DMS 273 (cell line): ENCODE results near the gene LRRC75B.
"Not testable (repeated sequence)": the region's sequence is repeated elsewhere in the genome, so short reads cannot be mapped to it uniquely, and the experiment has no call there.

ENCODE experiments used
- DNase-seq: peaks from one replicate; lab custom pipeline; 2025; ENCODE audit not compliant: unreplicated experiment; lab: John Stamatoyannopoulos, UW

LRRC75B gene

DNA sequence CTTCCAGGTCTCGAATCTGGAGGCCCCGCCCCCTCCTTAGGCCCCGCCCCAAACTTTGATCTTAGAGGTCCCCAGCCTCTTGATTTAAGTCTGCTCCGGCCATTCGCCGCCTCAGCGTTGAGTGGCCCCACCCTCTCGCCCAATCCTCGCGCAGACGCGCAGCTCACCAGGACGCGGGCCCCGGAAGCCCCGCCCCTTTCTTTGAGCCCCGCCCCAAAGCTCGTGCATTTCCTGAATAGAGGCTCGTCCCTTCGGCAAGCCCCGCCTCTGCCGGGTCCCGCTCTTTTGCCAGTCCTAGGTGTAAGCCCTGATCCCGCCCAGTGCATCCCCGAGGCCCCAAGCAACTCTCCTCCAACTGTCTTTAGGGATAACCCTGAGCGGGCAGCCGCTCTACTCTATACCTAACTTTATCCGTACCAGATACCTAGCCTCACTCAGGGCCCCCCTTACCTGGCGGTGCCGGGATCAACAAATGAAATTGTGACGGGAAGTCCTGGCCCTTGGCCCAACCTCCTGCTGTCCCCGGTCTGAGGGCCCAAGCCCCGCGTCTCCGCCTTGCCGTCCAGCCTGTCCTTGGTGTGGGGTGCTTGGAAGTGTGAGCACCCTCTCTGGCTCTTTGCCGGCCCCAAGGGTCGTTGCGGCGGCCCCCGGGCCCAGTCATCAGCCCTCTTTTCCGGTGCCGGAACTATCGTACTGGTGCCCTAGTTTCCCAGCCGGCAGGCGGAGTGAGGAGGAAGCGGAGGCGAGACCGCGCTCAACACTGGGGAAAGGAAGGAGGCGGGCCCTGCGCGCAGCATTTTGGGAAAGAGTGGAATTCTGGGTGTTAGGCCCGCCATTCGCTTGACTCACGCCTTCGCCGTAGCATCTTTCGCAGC is 37.5 kb downstream of the LRRC75B start, which contains the start of gene SNRPD3:
TSS of gene SNRPD3 (plus strand) at position 835 of the 875 bp plus-strand sequence. CDS start 1,676 bp downstream, outside the sequence.
- peak; percentile 98 for DNase-seq

- peak; percentile 46 for DNase-seq
Observed at GRCh38 chr22:24554313-24555164, 38.3 kb downstream of the LRRC75B start, which contains the start of gene GUCD1. Gene GUCD1, minus strand, starts transcription at chr22:24555138. Its CDS starts 147 bp downstream, at chr22:24554991.

GRCh38 chr22:24553597-24554312 is 39.1 kb downstream of the LRRC75B start:
- peak; percentile 35 for DNase-seq

DNA sequence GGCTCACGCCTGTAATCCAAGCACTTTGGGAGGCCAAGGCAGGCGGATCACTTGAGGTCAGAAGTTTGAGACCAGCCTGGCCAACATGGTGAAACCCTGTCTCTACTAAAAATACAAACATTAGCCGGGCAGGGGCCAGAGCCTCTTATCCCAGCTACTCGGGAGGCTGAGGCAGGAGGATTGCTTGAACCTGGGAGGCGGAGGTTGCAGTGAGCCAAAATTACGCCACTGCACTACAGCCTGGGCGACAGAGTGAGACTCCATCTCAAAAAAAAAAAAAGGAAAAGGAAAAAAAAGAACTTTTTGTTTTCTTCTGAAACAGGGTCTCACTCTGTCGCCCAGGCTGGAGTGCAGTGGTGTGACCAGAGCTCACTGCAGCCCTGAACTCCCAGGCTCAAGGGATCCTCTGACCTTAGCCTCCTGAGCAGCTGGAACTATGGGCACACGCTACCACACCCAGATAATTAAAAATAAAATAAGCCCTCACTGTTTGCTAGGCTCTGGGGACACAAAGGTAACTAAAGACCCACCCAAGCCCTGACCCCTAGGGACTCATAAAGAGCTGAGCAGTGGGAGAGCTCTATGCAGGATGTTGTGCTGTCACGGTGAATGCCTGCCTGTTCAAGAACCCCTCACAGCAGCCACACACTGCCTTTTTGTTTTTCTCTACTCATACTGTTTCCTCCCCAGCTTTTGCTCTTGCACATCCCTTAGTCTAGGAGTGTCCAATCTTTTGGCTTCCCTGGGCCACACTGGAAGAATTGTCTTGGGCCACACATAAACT is 40.2 kb downstream of the LRRC75B start:
- DNase-seq, result not testable (repeated sequence)

- DNase-seq, result no peak
Observed at GRCh38 chr22:24550902-24551435, 41.9 kb downstream of the LRRC75B start.

GRCh38 chr22:24550028-24550901 is 42.6 kb downstream of the LRRC75B start:
- no peak for DNase-seq

DNA sequence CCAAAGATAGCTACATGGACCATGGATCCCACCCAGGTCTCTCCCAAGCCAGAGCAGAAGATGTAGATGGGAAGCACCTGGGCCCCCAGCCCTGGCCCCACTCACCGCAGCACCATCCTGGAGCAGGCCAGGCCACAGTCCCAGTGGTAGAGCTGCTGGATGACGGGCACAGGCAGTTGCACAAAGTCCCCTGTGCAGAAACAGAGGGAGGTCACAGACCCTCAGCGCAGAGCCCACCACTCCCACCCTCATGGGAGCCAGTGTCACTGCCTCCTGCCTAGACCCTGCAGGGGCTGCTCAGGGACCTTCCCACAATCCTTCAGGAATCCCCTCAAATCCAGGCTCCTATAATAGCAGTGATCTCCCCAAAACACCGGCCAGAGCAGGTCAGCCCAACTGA is 44.1 kb downstream of the LRRC75B start:
- DNase-seq, result no peak

DNA sequence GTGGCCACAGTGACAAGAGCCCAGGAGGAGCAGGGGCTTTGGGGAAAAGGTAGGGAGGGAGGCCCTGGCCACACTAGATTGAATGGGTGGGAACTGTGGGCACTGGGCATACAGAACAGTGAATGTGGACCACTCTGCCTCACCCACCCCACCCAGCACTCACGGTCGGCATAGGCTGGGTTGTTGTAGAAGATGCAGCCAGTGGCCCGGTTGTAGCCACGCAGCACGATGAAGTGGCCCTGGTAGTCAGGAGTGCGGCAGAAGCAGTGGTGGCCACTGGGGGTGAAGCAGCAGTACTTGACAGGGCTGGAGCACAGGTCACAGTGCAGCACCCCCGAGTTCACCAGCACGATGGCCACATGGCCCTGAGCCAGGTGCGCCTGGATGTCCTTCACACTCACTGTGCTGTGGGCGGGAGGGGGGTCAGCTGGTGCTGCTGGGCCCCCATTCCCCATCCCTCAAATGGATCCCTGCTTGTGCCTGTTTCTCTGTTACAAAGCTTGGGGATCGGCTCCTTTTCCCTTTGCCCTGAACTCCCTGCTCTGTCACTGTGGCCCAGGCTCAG is 49.1 kb downstream of the LRRC75B start:
- no peak for DNase-seq

DNA sequence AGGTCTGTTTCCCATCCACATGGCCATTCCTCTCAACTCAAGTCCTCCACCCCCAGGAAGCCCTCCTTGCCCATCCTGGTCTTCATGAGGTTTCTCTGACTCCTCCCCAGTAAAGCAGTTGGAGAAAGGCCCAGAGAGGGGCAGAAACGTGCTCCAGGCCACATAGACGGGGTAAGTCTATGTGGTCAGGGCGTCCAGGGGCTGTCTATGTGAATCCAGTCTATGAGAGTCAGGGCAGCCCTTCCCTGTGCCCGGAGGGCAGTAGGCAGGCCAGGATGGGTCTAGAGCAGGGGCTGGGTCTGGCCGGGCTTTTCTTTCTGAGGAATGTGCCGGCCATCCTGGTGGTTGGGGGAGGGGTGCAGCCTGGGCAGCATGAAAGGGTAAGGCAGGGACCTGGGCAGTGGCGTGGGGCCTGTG is 49.7 kb downstream of the LRRC75B start:
- DNase-seq, result no peak

DNA sequence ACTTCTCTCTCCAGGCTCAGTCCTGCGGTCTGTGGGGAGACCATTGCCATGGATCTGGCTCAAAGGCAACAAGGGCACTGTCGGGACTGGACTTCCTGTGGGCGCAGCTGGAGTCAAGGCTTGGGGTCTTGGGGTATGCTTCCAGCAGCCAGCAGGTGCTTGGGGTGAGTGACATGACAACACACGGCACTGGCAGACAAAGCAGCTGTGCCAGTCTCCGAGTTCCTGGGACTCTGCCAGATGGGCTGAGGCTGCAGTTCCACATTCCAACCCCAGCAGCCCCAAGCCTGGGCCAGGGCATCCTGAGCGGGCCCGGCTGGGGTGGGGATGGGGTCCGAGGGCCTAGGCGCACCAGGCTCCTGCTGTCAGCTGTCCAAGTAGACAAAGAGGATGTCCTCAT is 50.2 kb downstream of the LRRC75B start:
- DNase-seq, result peak; percentile 35

DNA sequence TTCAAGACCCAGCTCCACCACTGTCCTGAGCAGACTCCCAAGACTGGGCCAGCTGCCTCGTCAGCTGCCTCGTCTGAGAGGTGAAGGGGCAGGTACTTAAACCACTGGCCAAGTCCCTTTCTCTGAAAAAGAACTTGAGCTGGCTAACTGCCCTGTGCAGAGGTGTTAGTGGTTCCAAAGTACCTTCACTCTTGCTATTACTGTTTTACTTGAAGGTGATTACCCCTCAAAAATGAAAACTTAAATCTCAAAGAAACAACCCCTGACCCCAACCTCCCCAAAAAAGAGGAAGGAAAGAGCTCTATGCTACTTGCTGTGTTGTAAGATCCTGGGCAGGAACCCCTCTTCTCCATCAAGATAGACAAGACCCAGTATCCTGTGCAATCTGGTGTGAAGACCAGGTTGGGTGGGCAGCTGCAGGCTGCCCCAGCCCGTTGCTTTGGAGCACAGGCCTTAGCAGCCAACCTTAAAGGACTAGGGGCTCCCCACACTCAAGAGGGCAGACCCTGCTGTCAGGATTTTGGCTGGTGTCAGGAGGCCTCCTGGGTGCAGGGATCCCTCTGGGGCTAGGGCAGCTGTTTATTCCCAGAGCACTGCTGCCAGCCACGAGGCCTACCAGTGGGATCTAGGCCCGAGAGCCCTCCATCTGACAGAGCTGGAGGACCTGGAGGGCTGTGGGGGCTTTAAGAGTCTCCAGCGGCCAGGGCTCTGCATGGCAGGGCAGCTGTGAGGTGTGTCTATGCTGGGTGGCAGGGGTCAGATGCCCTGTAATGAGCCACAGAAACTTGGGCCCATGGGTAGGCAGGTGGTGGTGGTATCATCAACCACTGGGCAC is 51.0 kb downstream of the LRRC75B start:
- no peak for DNase-seq

GRCh38 chr22:24540470-24540869 is 52.4 kb downstream of the LRRC75B start:
- DNase-seq, result no peak

DNA sequence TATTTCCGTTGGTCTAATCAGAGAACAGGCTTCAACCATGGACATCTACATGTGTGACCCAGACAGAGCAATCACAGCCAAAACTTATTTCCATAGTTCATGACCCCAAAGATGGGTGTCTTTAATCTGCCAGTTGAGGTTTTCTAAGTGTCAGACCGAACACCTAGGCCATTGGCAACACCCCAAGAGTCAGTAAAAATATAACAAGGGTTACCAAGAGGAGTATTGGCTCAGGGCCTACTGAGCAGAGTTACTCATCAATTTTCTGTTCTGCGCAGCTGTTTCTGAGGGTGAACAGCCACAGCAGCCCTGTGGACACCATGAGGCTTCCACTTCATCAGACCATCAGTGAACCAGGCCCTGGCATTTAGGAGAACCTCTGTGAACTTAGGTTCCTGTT is 56.8 kb downstream of the LRRC75B start:
- no peak for DNase-seq
